Neural progenitor cell (in vitro differentiated cells): ENCODE measurements around the gene B9D1. TPM values are rescaled to one million over a fixed set of nuclear protein-coding genes. Genes with fewer than 3 reads are reported as not detected.
A peak's percentile ranks its signal among the peaks of the same experiment; 100 is the strongest.

ENCODE experiments used
- DNase-seq: peaks from one replicate; pipeline ENCODE4 v3.0.0-alpha.2; 2016; ENCODE audit warnings: low spot score
- H2AFZ ChIP-seq: fragments of 200-600 bp; sonication (generic); replicated peaks from 2 replicates; pipeline ENCODE4 v1.6.1; 2016; ENCODE audit warnings: antibody characterized with exemption
- H3F3A ChIP-seq: fragments of 200-600 bp; sonication (generic); 2 replicates; pipeline ENCODE4 v1.6.1; 2016; ENCODE audit warnings: antibody characterized with exemption, low read depth
- H3K27ac ChIP-seq: fragments of 200-600 bp; sonication (generic); 2 replicates; pipeline ENCODE4 v1.5.1; 2016; ENCODE audit warnings: mild to moderate bottlenecking
- H3K27me3 ChIP-seq: fragments of 200-600 bp; sonication (generic); 2 replicates; pipeline ENCODE4 v1.6.1; 2016; ENCODE audit warnings: mild to moderate bottlenecking, moderate library complexity
- H3K36me3 ChIP-seq: fragments of 200-600 bp; sonication (generic); 2 replicates; pipeline ENCODE4 v1.5.1; 2016
- H3K4me1 ChIP-seq: fragments of 200-600 bp; sonication (generic); 2 replicates; pipeline ENCODE4 v1.6.1; 2016; ENCODE audit warnings: mixed run types
- H3K4me2 ChIP-seq: fragments of 200-600 bp; sonication (generic); 2 replicates; pipeline ENCODE4 v1.6.1; 2016
- H3K4me3 ChIP-seq: fragments of 200-600 bp; sonication (generic); 2 replicates; pipeline ENCODE4 v1.5.1; 2016
- H3K79me2 ChIP-seq: fragments of 200-600 bp; sonication (generic); 2 replicates; pipeline ENCODE4 v1.6.1; 2016; ENCODE audit warnings: low read depth
- H3K9ac ChIP-seq: fragments of 200-600 bp; sonication (generic); 2 replicates; pipeline ENCODE4 v1.6.1; 2016
- H3K9me3 ChIP-seq: fragments of 200-600 bp; sonication (generic); 2 replicates; pipeline ENCODE4 v1.5.1; 2016; ENCODE audit warnings: low read depth
- H4K20me1 ChIP-seq: fragments of 200-600 bp; sonication (generic); 2 replicates; pipeline ENCODE4 v1.6.1; 2016; ENCODE audit warnings: low read depth
- H3K27ac Mint-ChIP-seq: 3 replicates; pipeline ENCODE4 v1.8.0; 2021; ENCODE audit warnings: mixed read lengths
- H3K27me3 Mint-ChIP-seq: 2 replicates; pipeline ENCODE4 v1.8.0; 2022; ENCODE audit warnings: low read depth, mild to moderate bottlenecking, inconsistent platforms, moderate library complexity, mixed read lengths; ENCODE audit not compliant: insufficient read depth
- H3K36me3 Mint-ChIP-seq: 3 replicates; pipeline ENCODE4 v1.8.0; 2021; ENCODE audit warnings: mixed read lengths
- H3K4me1 Mint-ChIP-seq: 3 replicates; pipeline ENCODE4 v1.8.0; 2021; ENCODE audit warnings: mixed read lengths
- H3K4me3 Mint-ChIP-seq: 3 replicates; pipeline ENCODE4 v1.8.0; 2021; ENCODE audit warnings: mild to moderate bottlenecking, moderate library complexity, mixed read lengths
- H3K9me3 Mint-ChIP-seq: 3 replicates; pipeline ENCODE4 v1.8.0; 2020; ENCODE audit warnings: mixed read lengths
- EZH2 ChIP-seq: fragments of 200-600 bp; sonication (generic); IDR thresholded peaks from 2 replicates; pipeline ENCODE4 v1.6.1; 2017; ENCODE audit warnings: antibody characterized with exemption, mild to moderate bottlenecking, moderate library complexity
- EZH2phosphoT487 ChIP-seq: fragments of 200-600 bp; sonication (generic); IDR thresholded peaks from 2 replicates; pipeline ENCODE4 v1.6.1; 2017; ENCODE audit warnings: antibody characterized with exemption
- total RNA-seq: library from RNA; depleted of rRNA; stranded (reverse); fragments of >200 nt; gene quantifications from 2 replicates; pipeline ENCODE4 v1.2.3, GENCODE V29; 2015; ENCODE audit warnings: low replicate concordance
- TF ChIP-seq, protein P1 (sequence below): fragments of 200-600 bp; sonication (generic); IDR thresholded peaks from 2 replicates; pipeline ENCODE4 v1.5.1; 2017; ENCODE audit warnings: antibody characterized with exemption, mild to moderate bottlenecking

Gene B9D1
- total RNA-seq, 1 donor from 2014 or later = 15.1 TPM

DNA sequence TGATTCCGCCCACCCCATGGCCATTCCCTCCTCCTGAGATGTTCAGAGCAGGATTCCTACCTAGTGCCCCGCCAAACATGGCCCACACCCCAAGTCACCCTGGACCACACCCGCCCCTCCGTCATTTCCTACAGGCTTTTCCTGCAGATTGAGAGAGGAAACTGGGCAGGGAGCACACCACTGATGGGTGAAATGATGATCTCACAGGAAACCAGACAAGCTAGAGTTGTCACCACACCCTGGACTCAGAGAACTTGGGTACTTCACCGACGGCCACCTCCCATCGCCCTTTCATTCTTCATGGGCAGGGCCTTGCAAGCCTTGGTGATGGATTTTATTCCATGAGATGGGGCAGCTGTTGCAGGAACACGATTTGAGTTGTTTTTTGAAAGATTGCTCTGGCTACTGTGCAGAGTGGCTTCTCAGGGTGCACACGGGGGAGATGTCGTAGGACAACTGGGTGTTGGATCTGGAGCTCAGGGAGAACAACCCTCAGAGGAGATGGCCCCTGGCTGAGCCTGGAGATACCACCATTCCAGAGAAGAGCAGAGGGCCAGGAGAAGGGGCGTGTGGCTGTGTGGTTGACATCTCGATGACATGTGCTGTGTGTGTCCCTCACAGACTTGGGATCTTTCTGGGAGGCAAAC is 7.4 kb upstream of the B9D1 start:
- H3K79me2 ChIP-seq = peaks cover under 1% of the 10 kb centered on the region
- peaks cover 4% of the 10 kb centered on the region for H3K4me1 ChIP-seq
- peak overlapping the region; percentile 13 for H3K27ac Mint-ChIP-seq
- H3K4me3 ChIP-seq = no peak overlapping the region
- no peak overlapping the region for H3K9ac ChIP-seq
- TF ChIP-seq EZH2 (no peak), EZH2phosphoT487 (no peak)
- TF ChIP-seq, protein P1, sequence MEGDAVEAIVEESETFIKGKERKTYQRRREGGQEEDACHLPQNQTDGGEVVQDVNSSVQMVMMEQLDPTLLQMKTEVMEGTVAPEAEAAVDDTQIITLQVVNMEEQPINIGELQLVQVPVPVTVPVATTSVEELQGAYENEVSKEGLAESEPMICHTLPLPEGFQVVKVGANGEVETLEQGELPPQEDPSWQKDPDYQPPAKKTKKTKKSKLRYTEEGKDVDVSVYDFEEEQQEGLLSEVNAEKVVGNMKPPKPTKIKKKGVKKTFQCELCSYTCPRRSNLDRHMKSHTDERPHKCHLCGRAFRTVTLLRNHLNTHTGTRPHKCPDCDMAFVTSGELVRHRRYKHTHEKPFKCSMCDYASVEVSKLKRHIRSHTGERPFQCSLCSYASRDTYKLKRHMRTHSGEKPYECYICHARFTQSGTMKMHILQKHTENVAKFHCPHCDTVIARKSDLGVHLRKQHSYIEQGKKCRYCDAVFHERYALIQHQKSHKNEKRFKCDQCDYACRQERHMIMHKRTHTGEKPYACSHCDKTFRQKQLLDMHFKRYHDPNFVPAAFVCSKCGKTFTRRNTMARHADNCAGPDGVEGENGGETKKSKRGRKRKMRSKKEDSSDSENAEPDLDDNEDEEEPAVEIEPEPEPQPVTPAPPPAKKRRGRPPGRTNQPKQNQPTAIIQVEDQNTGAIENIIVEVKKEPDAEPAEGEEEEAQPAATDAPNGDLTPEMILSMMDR = no peak
- no peaks in the 10 kb centered on the region for H3K9me3 ChIP-seq
- H3K36me3 Mint-ChIP-seq = no peaks in the 10 kb centered on the region
- no peaks in the 10 kb centered on the region for H4K20me1 ChIP-seq
- no peak for DNase-seq
- H3K36me3 ChIP-seq = no peaks in the 10 kb centered on the region
- no peak overlapping the region for H3K27ac ChIP-seq
- H3K4me1 Mint-ChIP-seq = no peaks in the 10 kb centered on the region
- H3K4me2 ChIP-seq = no peak overlapping the region
- H3K27me3 Mint-ChIP-seq = peaks cover 6% of the 10 kb centered on the region
- H3K9me3 Mint-ChIP-seq = no peaks in the 10 kb centered on the region
- H3K4me3 Mint-ChIP-seq = no peak overlapping the region
- no peak overlapping the region for H2AFZ ChIP-seq
- H3F3A ChIP-seq = no peaks in the 10 kb centered on the region
- no peaks in the 10 kb centered on the region for H3K27me3 ChIP-seq

DNA sequence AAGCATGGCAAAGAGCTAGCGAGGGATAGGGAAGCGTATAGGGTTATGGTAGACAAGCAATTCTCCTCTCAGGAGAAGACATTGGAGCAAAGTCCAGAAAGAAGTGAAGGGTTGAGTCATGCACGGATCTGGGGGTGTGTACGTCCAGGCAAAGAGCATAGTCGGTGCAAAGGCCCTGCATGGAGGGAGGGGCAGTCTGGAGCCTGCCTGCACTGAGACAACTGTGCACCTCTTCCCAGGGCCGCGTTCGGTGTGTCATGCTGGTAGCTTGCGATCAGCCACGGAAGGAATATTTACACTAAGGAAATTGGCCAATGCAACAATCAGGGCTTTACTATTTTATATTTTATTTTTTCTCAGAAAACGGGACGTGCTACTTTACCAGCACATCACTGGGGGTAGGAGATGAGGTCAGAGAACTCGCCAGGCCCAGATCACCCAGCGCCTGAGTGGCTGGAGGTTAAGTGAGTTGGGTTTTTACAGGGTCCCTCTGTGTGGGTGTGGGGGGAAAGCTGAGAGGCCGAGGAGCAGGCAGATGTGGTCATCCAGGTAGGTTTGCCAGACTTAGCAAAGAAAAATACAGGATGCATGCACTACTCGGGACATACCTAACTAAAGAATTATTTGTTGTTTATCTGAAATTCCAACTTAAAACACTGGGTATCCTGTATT is 6.7 kb upstream of the B9D1 start:
- no peak for TF ChIP-seq EZH2
- TF ChIP-seq, protein P1 = no peak
- no peaks in the 10 kb centered on the region for H3K36me3 Mint-ChIP-seq
- Histone ChIP-seq H3K4me3 (no peak overlapping the region), H3K36me3 (no peaks in the 10 kb centered on the region), H3K9me3 (no peaks in the 10 kb centered on the region), H2AFZ (no peak overlapping the region), H3F3A (no peaks in the 10 kb centered on the region), H3K4me1 (peaks cover 4% of the 10 kb centered on the region), H3K79me2 (no peaks in the 10 kb centered on the region), H3K4me2 (no peak overlapping the region), H3K27me3 (no peaks in the 10 kb centered on the region), H3K27ac (no peak overlapping the region), H4K20me1 (no peaks in the 10 kb centered on the region), H3K9ac (no peak overlapping the region)
- H3K27ac Mint-ChIP-seq = no peak overlapping the region
- peaks cover 3% of the 10 kb centered on the region for H3K4me1 Mint-ChIP-seq
- H3K9me3 Mint-ChIP-seq = no peaks in the 10 kb centered on the region
- no peak for DNase-seq
- H3K27me3 Mint-ChIP-seq = peaks cover 6% of the 10 kb centered on the region
- H3K4me3 Mint-ChIP-seq = no peak overlapping the region

DNA sequence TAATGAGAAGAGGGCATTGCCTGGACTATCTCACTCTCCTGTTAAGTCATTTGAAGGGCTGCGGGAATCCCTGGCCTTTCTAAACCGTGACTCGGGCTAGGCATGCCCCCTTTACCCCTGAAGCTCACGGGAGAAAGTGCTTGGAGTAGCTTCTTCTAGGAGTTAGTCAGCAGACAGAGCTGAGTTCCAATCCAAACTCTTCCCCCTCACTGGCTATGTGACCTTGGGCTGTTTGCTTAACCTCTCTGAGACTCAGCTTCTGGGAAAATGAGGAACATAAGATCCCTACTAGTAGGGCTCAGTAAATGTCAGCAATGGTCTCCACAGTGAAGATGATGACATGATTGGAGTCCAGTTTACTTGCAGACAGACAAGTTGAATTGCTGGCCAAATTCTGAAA is 5.7 kb upstream of the B9D1 start:
- Mint-ChIP-seq H3K27me3 (peaks cover 8% of the 10 kb centered on the region), H3K27ac (no peak overlapping the region), H3K4me1 (peaks cover 7% of the 10 kb centered on the region), H3K9me3 (no peaks in the 10 kb centered on the region), H3K4me3 (no peak overlapping the region), H3K36me3 (no peaks in the 10 kb centered on the region)
- no peaks in the 10 kb centered on the region for H3K36me3 ChIP-seq
- H3K79me2 ChIP-seq = no peaks in the 10 kb centered on the region
- no peak overlapping the region for H2AFZ ChIP-seq
- no peak overlapping the region for H3K4me2 ChIP-seq
- H3F3A ChIP-seq = no peaks in the 10 kb centered on the region
- no peak for DNase-seq
- no peak overlapping the region for H3K9ac ChIP-seq
- H3K27ac ChIP-seq = no peak overlapping the region
- no peak overlapping the region for H3K4me3 ChIP-seq
- no peaks in the 10 kb centered on the region for H3K9me3 ChIP-seq
- peaks cover 4% of the 10 kb centered on the region for H3K4me1 ChIP-seq
- TF ChIP-seq EZH2phosphoT487 (no peak), EZH2 (no peak)
- TF ChIP-seq, protein P1 = no peak
- H3K27me3 ChIP-seq = no peaks in the 10 kb centered on the region
- H4K20me1 ChIP-seq = no peaks in the 10 kb centered on the region
